Activated B cell treated with CpG ODN at 0.5 μM for 24 hours (primary cell): ENCODE measurements around the gene LCA5. TPM values are rescaled to one million over a fixed set of nuclear protein-coding genes. Genes with fewer than 3 reads are reported as not detected.
"Not testable (repeated sequence)": the region's sequence is repeated elsewhere in the genome, so short reads cannot be mapped to it uniquely, and the experiment has no call there.

Source experiments
- ATAC-seq: fragments of 200-7000 bp; cut with Tn5 transposase; one replicate; pipeline ENCODE4 v1.10.0; 2021; ENCODE audit warnings: low read depth, mild to moderate bottlenecking, moderate library complexity
- CTCF ChIA-PET: fragments of 350-600 bp; sonication (Branson Sonifier 250); formaldehyde crosslinking; loops from one replicate; lab custom pipeline; 2021; ENCODE audit warnings: antibody characterized with exemption; lab: Charles Lee
- POLR2A ChIA-PET: fragments of 350-600 bp; sonication (Branson Sonifier 250); formaldehyde crosslinking; loops from one replicate; lab custom pipeline; 2021; ENCODE audit warnings: antibody characterized with exemption; lab: Charles Lee
- DNase-seq: peaks from one replicate; pipeline ENCODE4 v3.0.0; 2022
- H3K27ac Mint-ChIP-seq: one replicate; pipeline ENCODE4 v1.8.0; 2020; ENCODE audit warnings: mixed read lengths
- H3K27me3 Mint-ChIP-seq: one replicate; pipeline ENCODE4 v1.8.0; 2021; ENCODE audit warnings: mixed read lengths
- H3K36me3 Mint-ChIP-seq: one replicate; pipeline ENCODE4 v1.8.0; 2021; ENCODE audit warnings: low read depth, mixed read lengths
- H3K4me1 Mint-ChIP-seq: one replicate; pipeline ENCODE4 v1.8.0; 2021; ENCODE audit warnings: mixed read lengths
- H3K4me3 Mint-ChIP-seq: one replicate; pipeline ENCODE4 v1.8.0; 2020; ENCODE audit warnings: mild to moderate bottlenecking, mixed read lengths
- H3K9me3 Mint-ChIP-seq: one replicate; pipeline ENCODE4 v1.8.0; 2020; ENCODE audit warnings: mixed read lengths
- intact Hi-C: fragments of 100-400 bp; cut with micrococcal nuclease; formaldehyde crosslinking; loops from one replicate; pipeline ENCODE4 v1.15.1; 2024
- total RNA-seq: library from RNA; stranded (reverse); gene quantifications from 2 replicates; pipeline ENCODE4 v1.2.3, GENCODE V29; 2022
- TF ChIP-seq, protein P1 (sequence below): fragments of 200-600 bp; IDR thresholded peaks from one replicate; pipeline ENCODE4 v1.8.0; 2022; ENCODE audit warnings: antibody characterized with exemption, mild to moderate bottlenecking

Gene LCA5
- 0.17 and 0.18 TPM in 2 replicates for total RNA-seq

DNA sequence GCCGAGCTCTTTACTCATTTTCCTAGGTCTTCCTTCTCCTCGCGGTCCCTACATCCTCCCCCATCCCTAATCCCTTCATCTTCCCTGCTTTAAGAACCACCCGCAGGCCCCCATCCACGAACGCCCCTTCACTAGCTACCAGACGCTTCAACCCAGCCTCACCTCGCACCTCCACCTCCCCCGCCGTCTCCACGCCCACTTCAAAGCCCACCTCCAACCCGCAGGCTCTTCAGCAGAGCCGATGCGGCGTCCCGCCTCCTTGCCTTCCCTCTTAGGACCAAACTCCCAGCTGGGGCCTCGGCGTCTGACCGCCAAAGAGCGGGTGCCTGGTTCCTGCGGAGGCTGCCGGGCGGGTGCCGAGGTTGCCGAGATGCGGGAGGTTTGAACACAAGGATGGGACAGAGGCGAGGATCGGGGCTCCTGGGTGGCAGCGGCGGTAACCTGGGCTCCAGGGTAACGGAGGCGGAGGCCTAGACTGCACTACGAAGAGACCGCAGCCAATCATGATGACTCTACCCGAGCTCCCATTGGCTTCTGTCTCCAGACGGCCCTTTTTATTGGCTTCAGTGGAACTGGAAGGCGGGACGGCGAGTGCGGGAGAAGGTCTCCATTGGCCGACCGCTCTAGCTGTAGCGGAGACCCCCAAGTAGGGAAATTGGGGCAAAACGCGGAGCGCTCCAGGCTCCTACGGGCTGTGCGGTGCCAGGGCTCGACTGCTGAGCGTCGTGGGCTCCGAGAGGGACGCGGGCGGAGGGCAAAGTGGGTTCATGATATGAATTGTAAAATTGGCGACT, at the start of gene LCA5:
Gene LCA5 (minus strand): TSS at position 477 of the 794 bp plus-strand sequence. CDS start 18,536 bp downstream, outside the sequence.
- ChIA-PET CTCF (no interaction called here), POLR2A (interaction anchor here (2.3 kb wide), 1 partner anchor 459 kb away, joined by 9 read pairs; the partner anchor contains the start of gene PHIP)
- ATAC-seq, result peak; percentile 98
- H3K27ac Mint-ChIP-seq, result no peak within 1 kb of the TSS
- no peaks in the 10 kb centered on the region for H3K36me3 Mint-ChIP-seq
- H3K27me3 Mint-ChIP-seq, result no peaks in the 10 kb centered on the region
- intact Hi-C loops, result loop anchor here (1.0 to 5.0 kb wide), 8 partner anchors 8 to 670 kb away; partner anchors contain the start of genes BCKDHB, HMGN3, IRAK1BP1 and PHIP
- H3K4me1 Mint-ChIP-seq, result no peaks in the 10 kb centered on the region
- TF ChIP-seq, protein P1, sequence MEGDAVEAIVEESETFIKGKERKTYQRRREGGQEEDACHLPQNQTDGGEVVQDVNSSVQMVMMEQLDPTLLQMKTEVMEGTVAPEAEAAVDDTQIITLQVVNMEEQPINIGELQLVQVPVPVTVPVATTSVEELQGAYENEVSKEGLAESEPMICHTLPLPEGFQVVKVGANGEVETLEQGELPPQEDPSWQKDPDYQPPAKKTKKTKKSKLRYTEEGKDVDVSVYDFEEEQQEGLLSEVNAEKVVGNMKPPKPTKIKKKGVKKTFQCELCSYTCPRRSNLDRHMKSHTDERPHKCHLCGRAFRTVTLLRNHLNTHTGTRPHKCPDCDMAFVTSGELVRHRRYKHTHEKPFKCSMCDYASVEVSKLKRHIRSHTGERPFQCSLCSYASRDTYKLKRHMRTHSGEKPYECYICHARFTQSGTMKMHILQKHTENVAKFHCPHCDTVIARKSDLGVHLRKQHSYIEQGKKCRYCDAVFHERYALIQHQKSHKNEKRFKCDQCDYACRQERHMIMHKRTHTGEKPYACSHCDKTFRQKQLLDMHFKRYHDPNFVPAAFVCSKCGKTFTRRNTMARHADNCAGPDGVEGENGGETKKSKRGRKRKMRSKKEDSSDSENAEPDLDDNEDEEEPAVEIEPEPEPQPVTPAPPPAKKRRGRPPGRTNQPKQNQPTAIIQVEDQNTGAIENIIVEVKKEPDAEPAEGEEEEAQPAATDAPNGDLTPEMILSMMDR, result no peak
- DNase-seq, result peak; percentile 73
- H3K9me3 Mint-ChIP-seq, result no peaks in the 10 kb centered on the region
- no peak within 1 kb of the TSS for H3K4me3 Mint-ChIP-seq

DNA sequence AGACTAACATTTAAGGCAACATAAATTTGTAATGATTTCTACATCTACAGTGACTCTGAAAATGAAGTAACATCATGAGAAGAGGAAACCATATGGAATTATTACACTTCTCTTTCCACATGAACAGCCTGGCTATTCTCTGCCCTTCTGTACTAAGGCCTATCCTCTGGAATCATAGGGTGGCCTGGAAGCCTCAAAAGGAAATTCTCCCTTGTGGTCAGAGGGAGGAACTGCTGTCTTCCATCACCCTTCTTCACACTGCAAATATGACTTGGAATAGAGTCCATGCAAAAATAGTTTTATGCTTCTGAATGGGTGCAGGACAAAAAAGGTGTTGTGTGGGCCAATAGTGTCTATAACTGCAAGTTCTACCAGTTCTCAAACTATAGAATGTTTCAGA, 49.3 kb upstream of the LCA5 start:
- Mint-ChIP-seq H3K4me1 (no peaks in the 10 kb centered on the region), H3K36me3 (no peaks in the 10 kb centered on the region), H3K9me3 (peaks cover 4% of the 10 kb centered on the region), H3K27ac (no peak overlapping the region), H3K27me3 (no peaks in the 10 kb centered on the region), H3K4me3 (no peak overlapping the region)
- TF ChIP-seq, protein P1, result no peak
- no peak for ATAC-seq
- no peak for DNase-seq
- POLR2A ChIA-PET, result no interaction called here
- CTCF ChIA-PET, result no interaction called here
- intact Hi-C loops, result no loop called here

DNA sequence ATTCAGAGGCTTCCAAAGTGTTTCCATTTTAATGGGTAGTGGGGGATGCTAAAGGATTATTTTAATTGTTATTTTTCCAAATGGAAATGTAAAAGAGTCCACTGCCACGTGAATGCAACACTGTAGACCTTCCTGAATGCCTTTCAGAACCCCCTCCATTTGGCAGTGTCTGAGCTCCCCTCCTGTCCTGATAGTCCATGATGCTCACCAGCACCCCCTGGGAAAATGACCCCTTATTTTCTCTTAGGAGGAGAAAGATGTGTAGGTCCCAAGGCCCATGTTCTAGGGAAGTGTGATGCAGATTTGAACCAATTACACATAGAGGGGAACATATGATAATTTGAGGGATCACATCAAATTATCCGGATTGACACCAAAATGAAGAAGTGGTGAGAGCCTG, 47.1 kb upstream of the LCA5 start:
- H3K9me3 Mint-ChIP-seq, result peaks cover 12% of the 10 kb centered on the region
- no peak overlapping the region for H3K27ac Mint-ChIP-seq
- TF ChIP-seq, protein P1, result no peak
- H3K4me3 Mint-ChIP-seq, result no peak overlapping the region
- ChIA-PET CTCF (no interaction called here), POLR2A (no interaction called here)
- no peak for DNase-seq
- H3K36me3 Mint-ChIP-seq, result no peaks in the 10 kb centered on the region
- no peak for ATAC-seq
- H3K4me1 Mint-ChIP-seq, result no peaks in the 10 kb centered on the region
- intact Hi-C loops, result no loop called here
- no peaks in the 10 kb centered on the region for H3K27me3 Mint-ChIP-seq

DNA sequence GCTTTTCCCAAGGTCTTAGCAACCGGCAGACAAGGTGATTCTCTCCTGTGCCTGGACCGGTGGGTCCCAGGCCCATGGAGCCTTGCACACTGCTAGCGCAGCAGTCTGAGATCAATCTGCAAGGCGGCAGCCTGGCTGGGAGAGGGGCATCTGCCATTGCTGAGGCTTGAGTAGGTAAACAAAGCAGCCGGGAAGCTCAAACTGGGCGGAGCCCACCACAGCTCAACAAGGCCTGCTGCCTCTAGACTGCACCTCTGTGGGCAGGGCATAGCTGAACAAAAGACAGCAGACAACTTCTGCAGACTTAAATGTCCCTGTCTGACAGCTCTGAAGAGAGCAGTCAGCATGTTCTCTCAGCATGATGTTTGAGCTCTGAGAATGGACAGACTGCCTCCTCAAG, 40.7 kb upstream of the LCA5 start:
- ATAC-seq, result not testable (repeated sequence)
- peaks cover 12% of the 10 kb centered on the region for H3K9me3 Mint-ChIP-seq

DNA sequence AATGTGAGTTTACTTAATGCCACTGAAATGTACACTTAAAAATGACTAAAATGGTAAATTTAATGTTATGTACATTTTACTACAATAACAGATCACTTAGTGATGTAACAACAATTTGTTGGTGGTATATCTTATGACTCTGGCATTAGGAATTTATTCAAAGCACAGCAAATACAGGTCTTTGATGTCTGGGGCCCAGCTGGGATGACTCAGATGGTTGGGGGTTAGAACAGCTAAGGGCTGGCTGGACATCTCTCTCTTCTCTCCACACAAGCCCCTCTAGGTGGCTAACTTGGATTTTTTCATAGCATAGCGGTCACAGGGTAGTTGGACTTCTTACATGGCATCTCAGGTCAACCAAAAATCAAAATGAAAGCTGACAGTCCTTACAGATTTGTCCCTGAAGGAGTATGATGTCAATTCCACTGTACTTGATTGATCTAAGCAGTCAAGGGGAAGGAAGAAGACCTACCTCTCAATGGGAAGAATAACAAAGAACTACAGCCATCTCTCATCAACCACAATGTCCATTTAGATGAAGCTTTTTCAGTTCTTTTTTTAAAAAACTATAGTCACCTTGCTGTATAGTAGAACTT, 37.5 kb upstream of the LCA5 start:
- H3K27ac Mint-ChIP-seq, result no peak overlapping the region
- ChIA-PET CTCF (no interaction called here), POLR2A (no interaction called here)
- DNase-seq, result no peak
- peaks cover 3% of the 10 kb centered on the region for H3K27me3 Mint-ChIP-seq
- peaks cover under 1% of the 10 kb centered on the region for H3K9me3 Mint-ChIP-seq
- H3K4me1 Mint-ChIP-seq, result peaks cover 3% of the 10 kb centered on the region
- H3K4me3 Mint-ChIP-seq, result no peak overlapping the region
- no peaks in the 10 kb centered on the region for H3K36me3 Mint-ChIP-seq
- ATAC-seq, result no peak
- TF ChIP-seq, protein P1, result no peak
- intact Hi-C loops, result no loop called here

More for the DNA sequence above, 40.7 kb upstream of the LCA5 start:
- H3K27me3 Mint-ChIP-seq, CTCF ChIA-PET, intact Hi-C loops, H3K4me1 Mint-ChIP-seq, H3K36me3 Mint-ChIP-seq, POLR2A ChIA-PET, DNase-seq, H3K27ac Mint-ChIP-seq, H3K4me3 Mint-ChIP-seq: not testable (repeated sequence)
